Measurements from ENCODE around the gene ST6GALNAC4.

Gene ST6GALNAC4

GRCh38 chr9:127868278-127868902 lies 48.5 kb downstream of the ST6GALNAC4 start:
- DNase-seq: no peak

GRCh38 chr9:127867356-127868277 lies 49.2 kb downstream of the ST6GALNAC4 start:
- DNase-seq: no peak

GRCh38 chr9:127866535-127866934 lies 50.3 kb downstream of the ST6GALNAC4 start:
- DNase-seq: no peak

GRCh38 chr9:127865645-127866464 lies 51.0 kb downstream of the ST6GALNAC4 start:
- peak; percentile 50 for DNase-seq

GRCh38 chr9:127863191-127863621 lies 53.6 kb downstream of the ST6GALNAC4 start:
- DNase-seq: no peak

GRCh38 chr9:127862075-127863011 lies 54.5 kb downstream of the ST6GALNAC4 start:
- DNase-seq: peak; percentile 52

GRCh38 chr9:127860779-127861178 lies 56.1 kb downstream of the ST6GALNAC4 start:
- DNase-seq: no peak

GRCh38 chr9:127860260-127860659 lies 56.6 kb downstream of the ST6GALNAC4 start:
- no peak for DNase-seq

GRCh38 chr9:127858041-127858512 lies 58.8 kb downstream of the ST6GALNAC4 start:
- DNase-seq: no peak
